Middle frontal gyrus (tissue), 1 donor: ENCODE data around the gene JAKMIP2.
"Not testable (repeated sequence)": the region's sequence is repeated elsewhere in the genome, so short reads cannot be mapped to it uniquely, and the experiment has no call there.

Experiments
- DNase-seq: peaks from one replicate; pipeline ENCODE4 v3.0.0-alpha.2; 2015; ENCODE audit warnings: low spot score; ENCODE audit errors: extremely low spot score

Gene JAKMIP2

DNA sequence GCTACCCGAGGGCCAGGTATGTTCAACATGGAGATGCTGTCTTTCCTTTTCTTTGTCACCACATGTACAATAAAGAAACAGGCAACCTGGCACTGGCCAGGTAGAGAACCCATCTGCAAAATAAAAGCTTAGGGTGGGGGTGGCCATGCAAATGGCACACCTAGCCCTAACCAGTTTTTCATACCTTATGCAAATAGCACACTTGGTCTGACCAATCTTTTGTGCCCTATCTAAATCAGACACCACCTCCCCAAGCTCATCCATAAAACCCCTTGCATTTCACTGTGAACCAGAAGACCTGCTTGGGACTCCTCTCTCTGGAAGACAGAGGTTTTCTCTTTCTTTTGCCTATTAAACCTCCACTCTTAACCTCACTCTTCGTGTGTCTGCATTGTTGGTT, 33.9 kb downstream of the JAKMIP2 start:
- DNase-seq = no peak

DNA sequence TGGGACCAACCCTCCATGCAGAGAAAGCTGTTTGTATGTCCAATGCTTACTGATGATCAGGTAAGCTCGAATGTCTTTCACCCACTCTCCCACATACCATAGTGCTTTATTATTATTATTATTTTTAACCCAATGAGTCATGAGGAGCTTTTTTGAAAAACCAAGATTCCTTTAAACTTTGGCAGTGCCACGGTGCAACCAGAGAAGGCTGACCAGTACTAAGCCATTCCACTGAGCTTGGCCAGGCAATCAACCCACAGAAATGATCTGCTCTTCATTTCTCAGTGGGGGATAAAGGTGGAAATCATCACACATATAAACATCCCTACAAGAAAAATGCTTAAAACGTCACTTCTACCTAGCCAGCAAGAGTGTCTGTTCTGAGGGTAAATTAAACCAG, 35.5 kb downstream of the JAKMIP2 start:
- no peak for DNase-seq

DNA sequence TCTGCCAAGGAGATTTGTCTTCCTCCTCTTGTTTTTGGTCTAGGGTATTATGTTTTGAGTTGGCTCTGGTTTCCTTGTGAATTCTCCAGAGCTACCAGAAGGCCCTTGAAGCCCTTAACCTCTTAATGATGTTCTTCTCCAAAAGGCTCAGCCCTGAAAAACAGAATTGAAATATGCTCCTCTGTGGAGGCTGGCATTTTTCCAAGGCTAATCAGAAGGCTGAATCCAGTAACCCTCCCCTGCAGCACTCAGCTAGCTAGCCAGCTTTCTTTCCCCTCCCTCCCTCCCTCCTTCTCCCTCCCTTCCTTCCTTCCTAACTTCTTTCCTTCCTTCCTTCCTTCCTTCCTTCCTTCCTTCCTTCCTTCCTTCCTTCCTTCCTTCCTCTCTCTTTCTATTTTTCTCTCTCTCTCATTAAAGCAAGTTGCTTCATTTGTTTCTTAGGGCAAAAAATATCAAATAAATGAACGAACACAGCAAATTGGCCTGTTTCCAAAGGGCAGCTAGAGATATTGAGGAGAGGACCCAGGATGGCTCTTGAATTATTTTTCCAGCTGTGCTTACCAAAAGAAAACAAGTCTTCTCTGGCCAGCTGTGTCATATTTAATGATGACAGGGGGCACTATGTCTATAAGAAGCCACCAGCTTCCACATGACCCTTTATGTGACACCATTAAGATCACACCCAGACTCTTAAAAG, 38.7 kb downstream of the JAKMIP2 start:
- no peak for DNase-seq

DNA sequence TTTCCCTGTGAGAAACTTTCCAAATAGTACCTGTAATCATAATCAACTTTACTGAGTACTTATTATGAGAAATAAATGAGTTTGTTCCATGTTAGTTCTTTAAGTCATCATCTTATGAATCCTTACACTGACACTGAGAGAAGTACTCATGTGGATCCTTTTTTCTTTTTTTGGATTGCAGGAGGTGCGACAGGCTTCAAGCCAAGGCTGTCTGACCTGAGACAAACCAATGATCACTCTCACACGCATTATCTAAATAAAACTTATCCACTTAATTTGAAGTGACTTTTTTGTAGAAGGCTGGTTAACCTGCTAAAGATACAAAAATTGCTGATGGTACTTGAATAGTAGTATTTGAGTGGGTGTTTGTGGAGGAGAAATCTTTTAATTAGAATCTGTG, 39.5 kb downstream of the JAKMIP2 start:
- no peak for DNase-seq

DNA sequence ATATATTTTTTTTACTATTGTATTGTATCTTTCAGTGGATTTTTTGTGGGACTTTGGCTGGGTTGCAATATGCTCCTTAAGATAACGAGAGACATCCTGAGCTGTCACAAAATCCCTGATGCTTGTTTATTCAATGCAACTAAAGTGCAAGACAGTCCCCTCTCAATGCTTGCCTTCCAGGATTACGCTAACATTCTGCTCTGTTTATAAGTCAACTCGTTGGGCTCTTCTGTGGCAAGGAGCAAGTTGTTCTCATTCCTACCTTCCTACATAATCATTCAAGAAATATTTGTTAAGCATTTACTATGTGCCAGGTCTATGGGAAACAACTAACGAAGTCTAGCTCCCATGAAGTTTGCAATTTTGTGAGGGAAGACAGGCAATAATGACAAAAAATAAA, 40.4 kb downstream of the JAKMIP2 start:
- DNase-seq = no peak

DNA sequence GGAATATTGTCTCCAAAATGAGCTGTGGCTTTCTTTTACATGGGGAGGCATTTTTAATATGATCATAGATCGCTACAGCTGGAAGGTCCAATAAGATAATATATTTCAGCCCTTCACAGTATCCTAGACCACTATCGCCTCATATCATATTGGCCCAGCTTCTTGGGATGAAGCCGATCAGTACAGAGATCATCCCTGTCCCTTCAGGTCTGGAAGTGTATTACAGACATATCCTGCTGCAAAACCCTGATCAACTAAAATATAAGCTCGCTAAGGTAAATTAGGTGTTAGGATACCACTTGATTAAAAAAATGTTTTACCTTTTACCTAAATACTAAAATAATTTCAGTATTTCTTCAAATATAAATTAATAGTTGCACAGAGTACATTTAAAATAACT, 41.7 kb downstream of the JAKMIP2 start:
- DNase-seq = no peak

DNA sequence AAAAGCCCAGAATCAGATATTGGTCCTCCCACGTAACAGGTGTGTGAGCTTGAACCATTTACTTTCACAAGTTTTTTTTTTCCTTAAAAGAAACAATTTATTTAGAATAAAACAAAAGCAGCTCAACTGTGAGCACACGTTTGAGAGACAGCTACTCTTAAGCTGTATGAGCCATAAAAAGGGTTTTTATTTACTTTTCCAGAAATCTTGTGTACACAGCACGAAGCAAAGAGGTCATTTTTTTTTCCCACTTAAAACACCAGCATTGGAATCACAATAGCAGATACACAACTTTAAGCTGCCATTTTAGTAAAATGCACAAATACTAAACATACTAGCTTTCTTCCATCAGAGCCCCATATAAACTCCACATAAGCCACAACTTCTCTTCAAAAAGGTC, 44.6 kb downstream of the JAKMIP2 start:
- no peak for DNase-seq

DNA sequence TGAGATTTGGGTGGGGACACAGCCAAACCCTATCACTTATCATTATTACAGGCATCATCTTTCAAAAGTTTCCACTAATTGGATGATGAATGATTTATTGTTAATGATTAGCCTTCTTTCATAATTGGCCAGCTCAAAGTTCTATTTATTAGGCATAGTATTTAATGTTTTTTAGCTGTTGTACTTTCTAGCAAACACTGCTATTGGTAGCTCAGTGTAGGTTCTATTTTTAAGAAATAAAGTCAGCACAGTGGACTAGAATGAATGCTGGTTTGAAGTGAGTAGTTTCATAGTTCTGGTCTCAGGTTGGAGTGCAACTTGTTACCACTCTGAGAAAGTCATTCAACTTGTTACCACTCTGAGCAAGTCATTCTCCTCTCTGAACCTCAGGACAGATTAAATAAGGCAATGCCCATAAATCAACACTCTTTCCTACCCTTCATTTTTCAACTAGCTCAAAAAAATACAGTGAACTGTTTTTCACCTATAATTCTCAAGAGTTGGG, 46.9 kb downstream of the JAKMIP2 start:
- no peak for DNase-seq

DNA sequence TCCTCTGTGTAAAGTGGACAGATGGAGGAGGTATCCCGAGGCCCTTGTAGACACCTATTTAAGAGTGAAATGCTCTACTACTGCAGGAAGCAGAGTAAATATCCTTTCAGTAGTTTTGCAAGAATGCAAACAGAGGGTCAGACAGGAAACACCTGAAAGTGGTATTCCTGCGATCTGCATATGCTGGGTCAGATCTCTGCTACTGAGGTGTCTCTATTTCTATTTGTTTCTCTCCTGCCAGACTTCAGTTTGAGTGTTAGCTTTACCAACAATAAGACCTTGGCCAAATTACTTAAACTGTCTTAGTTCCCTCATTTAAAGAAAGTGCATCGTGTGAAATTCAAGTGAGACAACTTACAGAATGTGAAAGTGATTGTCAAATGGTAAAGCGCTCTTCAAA, 47.6 kb downstream of the JAKMIP2 start:
- no peak for DNase-seq

DNA sequence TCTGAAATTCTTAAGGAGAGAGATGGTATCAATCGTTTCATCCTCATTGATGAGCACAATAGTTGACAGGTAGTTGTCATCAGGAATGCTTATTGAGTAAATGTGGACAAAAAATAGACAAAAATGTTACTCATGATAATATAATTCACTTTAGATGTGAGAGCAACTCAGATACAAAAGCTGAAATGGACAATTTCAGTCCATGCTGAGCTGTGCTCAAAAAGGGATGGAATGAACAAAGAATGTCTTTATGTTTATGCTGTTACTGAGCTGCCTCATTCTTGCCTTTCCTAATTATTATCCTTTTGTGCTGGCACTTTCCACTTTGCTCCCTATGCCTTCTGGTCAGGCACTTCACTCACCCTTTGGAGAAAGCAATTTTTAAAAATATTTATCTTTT, 49.5 kb downstream of the JAKMIP2 start:
- DNase-seq = no peak

DNA sequence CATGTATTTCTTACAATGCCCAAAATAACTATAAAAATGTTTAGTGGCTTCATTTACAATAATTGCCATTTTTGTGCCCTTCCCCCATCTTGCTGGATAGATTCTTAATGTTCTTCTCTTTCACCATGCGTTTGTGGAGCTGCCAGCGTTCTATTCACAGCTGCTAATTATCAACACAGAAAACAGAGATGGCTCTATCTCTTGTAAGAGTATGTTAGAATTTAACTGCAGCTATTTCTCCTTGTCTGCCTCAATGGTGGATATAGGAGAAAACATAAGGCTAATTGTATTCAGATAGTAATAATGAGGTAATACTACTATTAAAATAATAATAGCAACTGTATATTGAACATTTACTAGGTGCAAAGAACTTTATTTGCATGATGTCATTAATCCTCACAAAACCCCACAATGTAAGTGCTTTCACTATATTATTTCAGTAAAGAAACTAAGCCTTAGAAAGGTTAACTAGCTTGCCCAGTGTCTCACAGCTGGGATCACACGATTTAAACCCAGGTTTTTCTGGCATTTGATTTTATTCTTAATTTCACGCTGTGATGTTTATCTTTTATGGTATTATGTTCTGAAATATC, 50.1 kb downstream of the JAKMIP2 start:
- DNase-seq = no peak

DNA sequence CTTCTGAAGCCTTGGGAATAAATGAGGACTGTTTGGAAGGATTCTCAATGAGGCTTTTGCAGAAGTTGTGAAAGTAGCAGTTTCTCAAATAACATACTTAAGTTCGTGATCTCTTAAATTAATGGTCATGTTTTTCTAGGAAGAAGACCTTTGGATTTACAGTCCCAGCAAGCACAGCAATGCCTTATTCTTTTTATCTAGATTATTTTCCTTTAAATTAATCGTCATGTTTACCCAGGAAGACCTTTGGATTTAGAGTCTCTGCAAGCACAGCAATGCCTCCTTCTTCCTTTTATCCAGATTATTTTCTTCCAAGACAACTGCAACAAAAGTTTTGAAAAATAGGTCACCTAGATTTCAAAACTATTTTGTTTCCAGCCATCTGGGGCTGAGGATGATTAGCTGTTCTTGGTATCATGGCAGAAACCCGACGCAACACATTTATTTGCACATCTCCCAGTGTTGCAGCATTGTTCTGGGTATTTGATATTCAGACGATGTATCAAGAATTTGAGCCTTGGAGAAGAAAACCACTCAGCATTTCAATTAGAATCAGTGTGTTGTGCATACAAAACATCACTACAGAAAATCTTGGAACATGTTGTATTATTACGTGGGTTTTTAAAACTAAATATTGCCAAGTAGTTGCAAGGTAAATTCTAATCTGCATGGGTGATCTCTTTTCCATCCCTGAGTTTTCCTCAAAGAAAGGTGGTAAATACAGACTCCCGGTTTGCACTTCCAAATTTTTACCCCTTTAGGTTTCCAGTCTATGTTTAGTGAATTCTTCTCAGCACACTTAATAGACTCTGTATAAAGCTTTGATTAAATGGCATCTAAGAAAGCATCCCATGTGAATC, 50.9 kb downstream of the JAKMIP2 start:
- peak; percentile 27 for DNase-seq

DNA sequence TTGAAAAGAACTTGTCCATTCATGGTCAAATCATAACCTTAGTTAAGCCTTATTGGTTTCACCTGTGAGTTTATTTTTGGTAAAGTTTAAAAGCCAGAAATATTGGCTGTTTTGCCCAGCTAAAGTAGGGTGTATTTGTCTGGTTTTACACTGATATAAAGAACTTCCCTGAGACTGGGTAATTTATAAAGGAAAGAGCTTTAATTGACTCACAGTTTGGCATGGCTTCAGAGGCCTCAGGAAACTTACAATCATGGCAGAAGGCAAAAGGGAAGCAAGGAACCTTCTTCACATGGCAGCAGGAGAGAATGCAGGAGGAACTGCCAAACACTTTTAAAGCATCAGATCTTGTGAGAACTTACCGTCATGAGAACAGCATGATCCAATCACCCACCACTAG, 55.3 kb downstream of the JAKMIP2 start:
- no peak for DNase-seq

DNA sequence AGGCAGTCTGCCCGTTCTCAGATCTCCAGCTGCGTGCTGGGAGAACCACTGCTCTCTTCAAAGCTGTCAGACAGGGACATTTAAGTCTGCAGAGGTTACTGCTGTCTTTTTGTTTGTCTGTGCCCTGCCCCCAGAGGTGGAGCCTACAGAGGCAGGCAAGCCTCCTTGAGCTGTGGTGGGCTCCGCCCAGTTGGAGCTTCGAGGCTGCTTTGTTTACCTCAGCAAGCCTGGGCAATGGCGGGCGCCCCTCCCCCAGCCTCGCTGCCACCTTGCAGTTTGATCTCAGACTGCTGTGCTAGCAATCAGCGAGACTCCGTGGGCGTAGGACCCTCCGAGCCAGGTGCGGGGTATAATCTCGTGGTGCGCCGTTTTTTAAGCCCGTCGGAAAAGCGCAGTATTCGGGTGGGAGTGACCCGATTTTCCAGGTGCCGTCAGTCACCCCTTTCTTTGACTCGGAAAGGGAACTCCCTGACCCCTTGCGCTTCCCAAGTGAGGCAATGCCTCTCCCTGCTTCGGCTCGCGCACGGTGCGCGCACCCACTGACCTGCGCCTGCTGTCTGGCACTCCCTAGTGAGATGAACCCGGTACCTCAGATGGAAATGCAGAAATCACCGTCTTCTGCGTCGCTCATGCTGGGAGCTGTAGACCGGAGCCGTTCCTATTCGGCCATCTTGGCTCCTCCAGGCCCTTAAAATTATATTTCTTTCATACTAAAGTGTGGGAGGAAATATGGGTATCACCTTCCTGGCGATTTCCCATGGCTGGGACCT, 61.2 kb downstream of the JAKMIP2 start:
- not testable (repeated sequence) for DNase-seq

DNA sequence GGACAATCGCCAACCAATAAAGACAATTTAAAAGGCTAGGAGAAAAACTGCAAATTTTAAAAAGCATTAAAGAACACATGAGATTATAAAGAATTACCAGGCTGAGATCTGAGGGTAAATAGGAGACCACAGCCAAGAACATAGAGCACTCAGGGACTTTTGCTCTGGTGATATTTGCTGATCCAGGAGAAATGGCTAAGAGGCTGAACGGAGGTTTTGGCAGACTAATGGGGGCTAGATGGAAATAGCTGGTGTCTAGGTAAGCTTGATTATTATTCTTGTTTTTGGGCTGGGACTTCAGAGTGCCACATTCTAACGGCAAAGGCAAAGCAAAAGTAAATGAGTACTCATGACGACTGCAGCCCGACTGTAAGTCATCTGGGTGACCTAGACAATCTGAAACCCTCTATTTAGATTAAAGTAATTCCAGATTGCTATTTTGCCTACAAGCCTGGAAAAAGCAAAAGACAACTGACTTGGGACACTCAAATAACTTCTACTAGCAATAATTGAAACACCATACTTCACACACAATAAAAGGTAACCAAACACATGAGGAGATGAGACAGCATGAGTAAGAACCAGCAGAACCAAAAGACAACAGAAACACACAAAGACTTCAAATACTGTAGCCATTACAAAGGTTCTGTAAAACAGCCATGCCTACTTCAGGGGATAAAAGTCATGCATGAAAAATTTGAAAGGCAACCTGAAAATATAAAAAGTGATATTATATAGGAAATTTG, 68.8 kb downstream of the JAKMIP2 start:
- DNase-seq = no peak

DNA sequence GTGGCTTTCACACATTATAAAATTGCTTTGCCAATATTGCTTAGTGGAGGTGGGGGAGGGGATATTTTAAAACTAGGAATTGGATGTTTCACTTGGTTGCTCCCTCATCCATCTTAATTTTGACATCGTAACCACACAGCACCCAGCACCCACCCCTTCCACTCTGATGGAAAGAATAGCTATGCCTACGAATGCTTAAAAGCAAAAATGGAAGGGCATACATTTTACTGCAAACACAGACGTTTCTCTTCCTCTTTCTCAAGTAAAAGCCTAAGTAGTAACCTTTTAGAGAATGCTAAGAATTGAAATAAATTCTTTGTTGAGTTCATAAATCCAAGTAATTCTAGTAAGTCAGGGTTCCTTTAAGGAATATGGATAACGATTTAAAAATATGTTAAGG, 69.9 kb downstream of the JAKMIP2 start:
- no peak for DNase-seq

DNA sequence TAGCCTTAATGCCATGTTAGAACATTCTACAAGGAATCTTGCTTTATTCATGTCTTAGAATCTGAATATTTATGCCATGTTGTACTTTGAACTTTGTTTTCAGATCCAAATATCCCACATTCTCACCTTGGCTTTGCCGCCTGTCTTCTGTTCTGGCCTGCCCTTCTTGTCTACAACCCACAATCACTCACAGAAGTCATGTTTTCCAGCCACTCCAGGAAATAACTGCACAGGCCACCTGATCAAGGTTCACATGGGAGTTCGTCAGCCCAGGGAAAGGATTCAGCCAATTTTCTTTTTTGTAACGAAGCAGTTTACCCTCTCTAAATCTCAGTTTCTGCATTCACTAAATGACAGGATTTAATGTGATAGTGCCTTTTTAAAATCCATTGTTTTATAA, 70.5 kb downstream of the JAKMIP2 start:
- no peak for DNase-seq

DNA sequence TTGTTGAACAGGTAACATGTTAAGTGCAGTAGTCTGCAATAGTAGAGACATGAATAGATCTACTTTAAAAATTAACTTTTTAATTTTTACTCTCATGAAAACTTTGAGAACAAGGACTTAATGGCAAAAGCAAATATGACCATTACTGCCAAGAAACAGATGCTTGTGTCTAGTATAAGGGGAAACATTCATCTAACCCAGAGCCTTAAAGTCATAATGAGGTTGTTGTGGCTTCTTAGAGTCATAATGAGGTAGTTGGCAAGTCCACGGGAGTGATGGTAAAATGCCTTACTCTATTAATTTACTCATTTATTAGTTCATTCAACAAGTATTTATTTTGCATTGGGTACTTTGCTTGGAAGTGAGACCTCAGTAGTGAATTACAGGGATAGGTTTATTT, 71.5 kb downstream of the JAKMIP2 start:
- no peak for DNase-seq

DNA sequence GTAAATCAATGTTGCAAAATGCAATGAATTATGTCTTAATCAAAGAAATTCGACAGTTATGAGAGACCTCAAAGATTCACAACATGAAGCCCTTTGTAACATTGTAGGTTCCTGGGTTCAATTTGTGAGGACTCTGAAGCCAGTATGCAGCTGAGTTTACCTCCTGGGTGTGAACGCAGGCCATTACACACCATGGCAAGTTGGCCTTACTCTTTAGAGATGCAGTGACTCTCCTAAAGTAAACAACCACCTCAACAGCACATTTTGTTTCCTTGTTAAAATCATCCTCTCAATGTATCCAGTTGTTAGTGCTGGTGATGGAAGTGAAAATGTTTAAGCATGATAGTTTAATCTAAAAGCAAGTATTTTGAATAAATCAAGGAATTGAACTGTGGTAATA, 73.8 kb downstream of the JAKMIP2 start:
- DNase-seq = no peak

DNA sequence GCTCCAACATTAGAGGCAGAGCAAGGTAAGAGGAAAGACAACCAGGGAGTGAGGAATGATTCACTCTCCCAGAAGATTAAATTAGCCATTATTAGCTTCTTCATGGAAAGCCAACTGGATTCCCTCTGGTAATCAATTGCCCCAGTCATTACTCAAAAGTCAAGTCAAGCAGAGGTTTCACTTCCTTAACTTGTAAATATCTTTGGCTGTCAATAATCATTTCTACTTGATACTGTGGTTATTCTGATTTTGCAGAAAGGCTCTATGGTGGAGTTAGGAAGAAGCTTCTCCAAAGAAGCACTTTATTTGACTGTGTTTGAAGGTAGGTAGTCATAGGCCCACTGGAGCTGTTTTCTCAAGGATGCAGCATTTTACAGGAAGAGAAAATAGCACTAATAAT, 78.0 kb downstream of the JAKMIP2 start:
- no peak for DNase-seq

DNA sequence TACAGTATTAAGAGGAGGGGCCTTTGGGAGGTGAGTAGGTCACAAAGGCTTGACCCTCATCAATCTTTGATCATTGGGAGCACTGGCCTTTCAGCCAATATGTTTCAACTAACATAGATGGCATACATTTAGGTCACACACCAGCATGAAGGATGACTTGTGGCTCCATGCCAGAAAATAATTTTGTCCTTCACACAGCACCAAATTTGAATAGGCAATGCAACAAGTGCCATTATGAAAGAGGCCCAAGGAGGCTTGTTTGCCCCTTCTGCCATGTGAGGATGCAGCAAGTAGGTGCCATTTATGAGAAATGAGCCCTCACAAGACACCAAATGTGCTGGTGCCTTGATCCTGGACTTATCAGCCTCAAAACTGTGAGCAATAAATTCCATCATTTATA, 81.1 kb downstream of the JAKMIP2 start:
- DNase-seq = no peak
